Measurements from ENCODE around the gene PLCD1. TPM values are rescaled to one million over a fixed set of nuclear protein-coding genes. Genes with fewer than 3 reads are reported as not detected.

PLCD1 gene
- total RNA-seq, 1 experiment from 2014 or later = 7.9 TPM

DNA sequence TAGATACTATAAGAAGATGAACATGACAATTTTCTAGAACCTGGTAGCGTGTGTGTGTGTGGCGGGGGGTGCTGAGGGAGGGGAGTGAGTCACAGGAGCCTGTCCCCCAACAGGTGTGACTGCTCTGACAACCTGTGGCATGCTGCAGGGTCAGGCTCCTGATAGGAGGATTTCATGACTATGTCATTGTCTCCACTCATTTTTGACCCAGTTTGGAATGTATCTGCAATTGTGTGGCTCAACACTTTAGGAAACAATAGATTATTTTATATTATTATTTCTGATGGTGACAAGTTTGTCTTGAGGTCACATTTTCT is 48.1 kb downstream of the PLCD1 start:
- Histone ChIP-seq H3K4me3 (ENCODE audit: low read depth, low read length) (no peak overlapping the region), H3K27me3 (replicated peaks; ENCODE audit: control insufficient read depth, insufficient read depth, low read length) (no peaks in the 10 kb centered on the region), H3K36me3 (ENCODE audit: control insufficient read depth, insufficient read depth, low read length) (0 out of 2 replicates have a peak, but pooled peaks cover 1% of the 10 kb centered on the region), H3K4me1 (peaks cover 48% of the 10 kb centered on the region), H3K9me3 (no peaks in the 10 kb centered on the region)
- ChIA-PET POLR2A (no interaction called here), CTCF (interaction anchor here (2.4 kb wide), 1 partner anchor 16 kb away, joined by 10 read pairs; no protein-coding TSS in a partner anchor)
- no peaks in the 10 kb centered on the region for H3K9me3 Mint-ChIP-seq (ENCODE audit: unreplicated experiment)
- no peak for DNase-seq
- BruUV-seq (replicated peaks) = no TSS peak
- no peaks in the 10 kb centered on the region for H3K27me3 Mint-ChIP-seq (ENCODE audit: insufficient read depth, unreplicated experiment)
- intact Hi-C loops (cut with micrococcal nuclease; ENCODE audit: unreplicated experiment) = no loop called here
- no peak overlapping the region for H3K4me3 Mint-ChIP-seq (ENCODE audit: unreplicated experiment)
- no peak for TF ChIP-seq CTCF (IDR thresholded peaks at IDR 0.05; ENCODE audit: insufficient read depth in 1 of 2, low read depth in 1 of 2, low read length in 1 of 2, severe bottlenecking in 1 of 2, unreplicated experiment in 1 of 2)
- H3K36me3 Mint-ChIP-seq (ENCODE audit: insufficient read depth, unreplicated experiment) = peaks cover 39% of the 10 kb centered on the region
- peaks cover 28% of the 10 kb centered on the region for H3K4me1 Mint-ChIP-seq (ENCODE audit: low read depth, unreplicated experiment)
- no peak overlapping the region for H3K27ac Mint-ChIP-seq (ENCODE audit: unreplicated experiment)

DNA sequence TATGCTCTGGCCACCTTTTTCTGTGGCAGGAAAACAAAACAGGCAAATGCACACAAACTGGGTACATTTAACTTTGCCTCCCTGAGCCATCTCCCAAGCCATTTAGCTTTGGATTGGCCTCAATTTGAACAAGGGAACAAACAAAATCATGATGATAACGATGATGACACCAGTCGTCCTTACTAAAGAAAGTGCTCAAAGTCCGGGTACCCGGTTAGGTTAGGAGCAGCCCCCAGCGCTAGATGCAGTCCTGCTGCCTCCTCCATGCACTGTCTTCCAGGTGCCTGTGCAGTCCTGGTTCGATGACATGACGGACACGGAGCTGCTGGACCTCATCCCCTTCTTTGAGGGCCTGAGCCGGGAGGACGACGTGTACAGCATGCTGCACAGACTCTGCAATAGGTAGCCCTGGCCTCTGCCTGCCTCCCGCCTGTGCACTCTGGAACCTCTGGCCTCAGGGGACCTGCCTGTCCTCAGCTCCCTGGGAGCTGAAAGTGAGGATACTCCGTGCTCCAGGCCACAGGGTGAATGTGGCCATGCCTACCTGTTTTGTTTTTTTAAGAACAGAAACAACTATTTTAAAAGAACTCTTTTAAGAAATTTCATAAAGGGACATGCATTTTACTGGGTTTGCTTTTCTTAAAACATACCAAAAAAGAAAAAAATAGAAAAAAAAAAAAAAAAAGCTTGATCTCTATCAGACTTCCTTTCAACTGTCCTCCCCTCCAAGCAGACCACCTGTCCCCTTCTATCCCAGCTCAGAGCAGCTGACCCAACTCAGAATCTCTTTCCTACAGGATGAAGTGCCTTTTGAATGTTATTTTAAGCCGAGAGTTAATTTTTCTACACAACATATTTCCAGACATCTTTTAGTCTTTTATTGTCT is 48.7 kb downstream of the PLCD1 start:
- ChIA-PET POLR2A (no interaction called here), CTCF (interaction anchor here (1.0 to 2.4 kb wide), 3 partner anchors 13 to 45 kb away, joined by 3 to 10 read pairs (median 4); no protein-coding TSS in a partner anchor)
- no peaks in the 10 kb centered on the region for H3K27me3 ChIP-seq (replicated peaks; ENCODE audit: control insufficient read depth, insufficient read depth, low read length)
- Mint-ChIP-seq H3K36me3 (ENCODE audit: insufficient read depth, unreplicated experiment) (peaks cover 38% of the 10 kb centered on the region), H3K4me3 (ENCODE audit: unreplicated experiment) (no peak overlapping the region), H3K27ac (ENCODE audit: unreplicated experiment) (peak overlapping the region; percentile 45), H3K9me3 (ENCODE audit: unreplicated experiment) (no peaks in the 10 kb centered on the region), H3K27me3 (ENCODE audit: insufficient read depth, unreplicated experiment) (no peaks in the 10 kb centered on the region), H3K4me1 (ENCODE audit: low read depth, unreplicated experiment) (peaks cover 23% of the 10 kb centered on the region)
- H3K4me1 ChIP-seq = peaks cover 42% of the 10 kb centered on the region
- BruUV-seq (replicated peaks) = no TSS peak
- no peak for DNase-seq
- no peaks in the 10 kb centered on the region for H3K9me3 ChIP-seq
- 0 out of 2 replicates have a peak, but pooled peaks cover 1% of the 10 kb centered on the region for H3K36me3 ChIP-seq (ENCODE audit: control insufficient read depth, insufficient read depth, low read length)
- intact Hi-C loops (cut with micrococcal nuclease; ENCODE audit: unreplicated experiment) = no loop called here
- no peak overlapping the region for H3K4me3 ChIP-seq (ENCODE audit: low read depth, low read length)
- TF ChIP-seq CTCF (IDR thresholded peaks at IDR 0.05; ENCODE audit: insufficient read depth in 1 of 2, low read depth in 1 of 2, low read length in 1 of 2, severe bottlenecking in 1 of 2, unreplicated experiment in 1 of 2) = no peak

DNA sequence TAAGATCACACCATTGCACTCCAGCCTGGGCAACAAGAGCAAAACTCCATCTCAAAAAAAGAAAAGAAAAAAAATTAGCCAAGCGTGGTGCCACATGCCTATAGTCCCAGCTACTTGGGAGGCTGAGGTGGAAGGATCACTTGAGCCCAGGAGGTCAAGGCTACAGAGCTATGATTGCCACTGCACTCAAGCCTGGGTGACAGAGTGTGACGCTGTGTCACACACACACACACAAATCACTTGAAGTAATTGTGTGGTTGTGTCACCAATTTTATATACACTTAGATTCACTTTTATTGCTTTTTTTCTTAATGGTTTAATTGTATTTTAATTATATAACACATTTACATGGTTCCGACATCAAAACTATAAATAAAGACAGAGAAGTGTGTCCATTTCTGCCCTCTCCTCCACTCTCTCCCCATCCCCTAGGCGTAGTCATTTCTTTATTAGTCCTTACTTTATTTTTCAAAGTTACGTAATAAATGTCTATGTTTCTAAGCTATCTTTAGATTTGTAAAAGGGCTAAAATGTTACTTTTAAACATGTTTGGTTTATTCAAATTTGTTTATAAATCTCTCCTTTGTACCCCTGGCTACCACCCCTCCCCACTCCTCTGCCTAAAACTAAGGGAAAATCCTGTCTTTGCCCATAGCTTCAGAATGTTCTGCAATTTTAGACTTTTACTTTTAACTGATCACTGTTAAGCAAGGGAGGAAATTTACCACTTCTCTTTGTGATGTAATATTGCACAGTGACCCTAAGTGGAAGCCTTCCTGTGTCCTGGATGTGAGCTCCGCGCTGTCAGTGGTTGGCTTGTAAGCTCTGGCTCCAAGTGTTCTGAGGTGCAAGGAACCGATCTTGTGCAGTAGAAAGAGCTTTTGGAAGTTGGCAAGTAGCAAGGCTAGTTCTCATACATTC is 49.6 kb downstream of the PLCD1 start:
- Mint-ChIP-seq H3K9me3 (ENCODE audit: unreplicated experiment) (no peaks in the 10 kb centered on the region), H3K36me3 (ENCODE audit: insufficient read depth, unreplicated experiment) (peaks cover 33% of the 10 kb centered on the region), H3K27me3 (ENCODE audit: insufficient read depth, unreplicated experiment) (no peaks in the 10 kb centered on the region), H3K4me1 (ENCODE audit: low read depth, unreplicated experiment) (peaks cover 20% of the 10 kb centered on the region), H3K27ac (ENCODE audit: unreplicated experiment) (peak overlapping the region; percentile 45), H3K4me3 (ENCODE audit: unreplicated experiment) (no peak overlapping the region)
- H3K9me3 ChIP-seq = no peaks in the 10 kb centered on the region
- H3K4me1 ChIP-seq = peaks cover 37% of the 10 kb centered on the region
- 0 out of 2 replicates have a peak, but pooled peaks cover 1% of the 10 kb centered on the region for H3K36me3 ChIP-seq (ENCODE audit: control insufficient read depth, insufficient read depth, low read length)
- intact Hi-C loops (cut with micrococcal nuclease; ENCODE audit: unreplicated experiment) = no loop called here
- no peak for DNase-seq
- no peak for TF ChIP-seq CTCF (IDR thresholded peaks at IDR 0.05; ENCODE audit: insufficient read depth in 1 of 2, low read depth in 1 of 2, low read length in 1 of 2, severe bottlenecking in 1 of 2, unreplicated experiment in 1 of 2)
- H3K4me3 ChIP-seq (ENCODE audit: low read depth, low read length) = no peak overlapping the region
- no TSS peak for BruUV-seq (replicated peaks)
- ChIA-PET POLR2A (no interaction called here), CTCF (interaction anchor here (0.6 to 2.4 kb wide), 5 partner anchors 12 to 44 kb away, joined by 3 to 10 read pairs (median 4); no protein-coding TSS in a partner anchor)
- H3K27me3 ChIP-seq (replicated peaks; ENCODE audit: control insufficient read depth, insufficient read depth, low read length) = no peaks in the 10 kb centered on the region
